Measurements from ENCODE around the gene SNX6. TPM values are rescaled to one million over a fixed set of nuclear protein-coding genes. Genes with fewer than 3 reads are reported as not detected.

Gene SNX6
- total RNA-seq, 1 donor from 2014 or later, result 125 TPM

DNA sequence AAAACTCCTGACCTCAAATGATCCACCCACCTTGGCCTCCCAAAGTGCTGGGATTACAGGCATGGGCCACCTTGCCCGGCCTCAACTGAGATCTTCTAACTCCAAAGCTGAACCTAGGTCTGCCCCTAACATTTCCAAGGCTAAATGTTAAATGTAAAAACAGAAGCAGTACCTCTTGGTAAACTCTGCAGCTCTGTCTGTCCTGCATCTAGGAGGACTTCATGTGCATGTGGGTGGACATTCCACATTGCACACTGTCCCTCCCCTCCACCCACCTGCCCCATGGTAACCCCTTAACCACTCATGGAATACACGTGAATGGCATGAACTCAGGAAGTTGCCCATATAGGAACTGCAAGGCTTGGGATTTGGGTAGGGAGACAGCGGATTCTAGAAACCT is 33.1 kb downstream of the SNX6 start:
- no peak overlapping the region for H3K4me3 ChIP-seq (ENCODE audit: low read depth, low read length)
- TF ChIP-seq, protein P1, sequence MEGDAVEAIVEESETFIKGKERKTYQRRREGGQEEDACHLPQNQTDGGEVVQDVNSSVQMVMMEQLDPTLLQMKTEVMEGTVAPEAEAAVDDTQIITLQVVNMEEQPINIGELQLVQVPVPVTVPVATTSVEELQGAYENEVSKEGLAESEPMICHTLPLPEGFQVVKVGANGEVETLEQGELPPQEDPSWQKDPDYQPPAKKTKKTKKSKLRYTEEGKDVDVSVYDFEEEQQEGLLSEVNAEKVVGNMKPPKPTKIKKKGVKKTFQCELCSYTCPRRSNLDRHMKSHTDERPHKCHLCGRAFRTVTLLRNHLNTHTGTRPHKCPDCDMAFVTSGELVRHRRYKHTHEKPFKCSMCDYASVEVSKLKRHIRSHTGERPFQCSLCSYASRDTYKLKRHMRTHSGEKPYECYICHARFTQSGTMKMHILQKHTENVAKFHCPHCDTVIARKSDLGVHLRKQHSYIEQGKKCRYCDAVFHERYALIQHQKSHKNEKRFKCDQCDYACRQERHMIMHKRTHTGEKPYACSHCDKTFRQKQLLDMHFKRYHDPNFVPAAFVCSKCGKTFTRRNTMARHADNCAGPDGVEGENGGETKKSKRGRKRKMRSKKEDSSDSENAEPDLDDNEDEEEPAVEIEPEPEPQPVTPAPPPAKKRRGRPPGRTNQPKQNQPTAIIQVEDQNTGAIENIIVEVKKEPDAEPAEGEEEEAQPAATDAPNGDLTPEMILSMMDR (conservative IDR thresholded peaks at IDR 0.05; ENCODE audit: low read depth, low read length), result no peak
- no peak for DNase-seq (ENCODE audit: low read depth)

DNA sequence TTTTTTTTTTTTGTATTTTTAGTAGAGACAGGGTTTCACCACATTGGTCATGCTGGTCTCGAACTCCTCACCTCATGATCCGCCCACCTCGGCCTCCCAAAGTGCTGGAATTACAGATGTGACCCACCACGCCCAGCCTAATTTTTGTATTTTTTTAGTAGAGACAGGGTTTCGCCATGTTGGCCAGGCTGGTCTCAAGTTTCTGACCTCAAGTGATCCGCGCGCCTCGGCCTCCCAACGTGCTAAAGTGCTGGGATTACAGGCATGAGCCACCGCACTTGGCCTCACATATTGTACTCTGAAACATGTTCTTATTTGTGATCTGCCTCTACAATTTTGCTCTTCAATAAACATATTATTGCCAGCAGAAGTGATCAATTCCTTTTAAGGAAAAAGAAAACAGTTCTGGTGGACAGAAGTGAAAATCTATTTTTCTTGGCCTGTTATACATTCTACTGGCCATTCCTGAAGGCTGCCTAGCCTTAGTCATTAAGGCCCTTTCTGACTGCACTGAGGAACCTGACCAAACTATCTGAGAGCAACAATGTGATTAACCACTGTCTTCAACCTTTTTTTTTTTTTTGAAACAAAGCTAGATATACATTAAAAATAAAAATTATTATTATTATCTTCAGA is 36.1 kb downstream of the SNX6 start:
- no peak overlapping the region for H3K4me3 ChIP-seq (ENCODE audit: low read depth, low read length)
- TF ChIP-seq, protein P1 (conservative IDR thresholded peaks at IDR 0.05; ENCODE audit: low read depth, low read length), result no peak
- DNase-seq (ENCODE audit: low read depth), result no peak

DNA sequence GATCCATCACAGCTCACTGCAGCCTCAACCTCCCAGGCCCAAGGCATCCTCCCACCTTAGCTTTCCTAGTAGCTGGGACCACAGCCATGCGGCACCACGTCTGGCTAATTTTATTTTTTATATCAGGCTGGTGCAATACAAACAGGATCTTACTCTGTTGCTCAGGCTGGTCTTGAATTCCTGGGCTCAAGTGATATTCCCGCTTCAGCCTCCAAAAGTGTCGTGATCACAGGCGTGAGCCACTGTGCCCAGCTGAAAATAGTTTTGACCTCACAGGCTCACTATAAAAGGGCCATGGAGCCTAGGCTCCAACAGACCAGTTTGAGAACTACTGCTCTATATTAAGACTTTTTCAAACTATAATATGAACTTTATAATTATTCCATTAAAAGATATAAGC is 37.3 kb downstream of the SNX6 start:
- DNase-seq (ENCODE audit: low read depth), result no peak
- H3K4me3 ChIP-seq (ENCODE audit: low read depth, low read length), result no peak overlapping the region
- TF ChIP-seq, protein P1 (conservative IDR thresholded peaks at IDR 0.05; ENCODE audit: low read depth, low read length), result no peak

DNA sequence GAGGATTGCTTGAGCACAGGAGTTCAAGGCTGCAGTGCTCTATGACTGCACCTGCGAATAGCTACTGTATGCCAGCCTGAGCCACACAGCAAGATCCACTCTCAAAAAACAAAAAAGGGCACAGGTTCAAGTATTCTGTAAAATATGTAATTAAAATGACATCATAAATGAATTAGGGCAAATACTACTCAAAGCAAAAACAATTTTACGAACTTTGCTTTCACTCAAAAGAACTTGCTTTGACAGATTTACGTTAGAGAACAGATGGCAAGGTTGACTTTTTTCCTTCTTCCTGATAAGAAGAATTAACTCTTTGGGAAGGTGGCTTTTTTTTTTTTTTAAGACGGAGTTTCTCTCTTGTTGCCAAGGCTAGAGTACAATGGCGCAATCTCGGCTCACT is 46.4 kb downstream of the SNX6 start:
- H3K4me3 ChIP-seq (ENCODE audit: low read depth, low read length), result no peak overlapping the region
- DNase-seq (ENCODE audit: low read depth), result no peak
- TF ChIP-seq, protein P1 (conservative IDR thresholded peaks at IDR 0.05; ENCODE audit: low read depth, low read length), result no peak

DNA sequence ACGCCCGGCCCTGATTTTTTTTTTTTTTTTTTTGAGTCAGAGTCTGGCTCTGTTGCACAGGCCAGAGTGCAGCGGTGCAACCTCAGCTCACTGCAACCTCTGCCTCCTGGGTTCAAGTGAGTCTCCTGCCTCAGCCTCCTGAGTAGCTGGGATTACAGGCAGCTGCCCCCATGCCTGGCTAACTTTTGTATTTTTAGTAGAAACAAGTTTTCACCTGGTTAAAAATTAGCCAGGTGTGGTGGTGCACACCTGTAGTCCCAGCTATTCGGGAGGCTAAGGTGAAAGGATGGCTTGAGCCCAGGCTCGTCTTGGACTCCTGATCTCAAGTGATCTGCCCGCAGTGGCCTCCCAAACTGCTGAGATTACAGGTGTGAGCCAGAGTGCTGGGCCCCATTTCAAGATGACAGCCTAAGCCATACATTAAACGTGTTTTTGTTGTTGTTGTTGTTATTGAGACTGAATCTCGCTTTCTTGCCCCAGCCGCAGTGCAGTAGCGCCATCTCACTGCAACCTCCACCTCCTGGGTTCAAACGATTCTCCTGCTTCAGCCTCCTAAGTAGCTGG is 47.7 kb downstream of the SNX6 start:
- TF ChIP-seq, protein P1 (conservative IDR thresholded peaks at IDR 0.05; ENCODE audit: low read depth, low read length), result no peak
- no peak for DNase-seq (ENCODE audit: low read depth)

DNA sequence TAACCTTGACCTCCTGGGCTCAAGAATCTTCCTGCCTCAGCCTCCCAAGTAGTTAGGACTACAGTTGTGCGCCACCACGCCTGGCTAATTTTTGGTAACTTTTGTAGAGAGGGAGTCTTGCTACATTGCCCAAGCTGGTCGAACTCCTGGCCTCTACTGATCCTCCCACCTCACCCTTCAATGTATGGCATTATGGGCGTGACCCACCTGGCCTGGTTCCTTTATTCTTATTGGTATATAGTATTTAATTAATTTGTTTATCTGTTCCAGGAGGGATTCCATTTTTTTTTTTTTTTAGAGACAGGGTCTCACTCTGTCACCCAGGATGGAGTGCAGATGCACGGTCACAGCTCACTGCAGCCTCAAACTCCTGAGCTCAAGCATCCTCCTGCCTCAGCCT is 49.6 kb downstream of the SNX6 start:
- TF ChIP-seq, protein P1 (conservative IDR thresholded peaks at IDR 0.05; ENCODE audit: low read depth, low read length), result no peak
- DNase-seq (ENCODE audit: low read depth), result no peak
- H3K4me3 ChIP-seq (ENCODE audit: low read depth, low read length), result no peak overlapping the region

More for the DNA sequence above, 47.7 kb downstream of the SNX6 start:
- no peak overlapping the region for H3K4me3 ChIP-seq (ENCODE audit: low read depth, low read length)

DNA sequence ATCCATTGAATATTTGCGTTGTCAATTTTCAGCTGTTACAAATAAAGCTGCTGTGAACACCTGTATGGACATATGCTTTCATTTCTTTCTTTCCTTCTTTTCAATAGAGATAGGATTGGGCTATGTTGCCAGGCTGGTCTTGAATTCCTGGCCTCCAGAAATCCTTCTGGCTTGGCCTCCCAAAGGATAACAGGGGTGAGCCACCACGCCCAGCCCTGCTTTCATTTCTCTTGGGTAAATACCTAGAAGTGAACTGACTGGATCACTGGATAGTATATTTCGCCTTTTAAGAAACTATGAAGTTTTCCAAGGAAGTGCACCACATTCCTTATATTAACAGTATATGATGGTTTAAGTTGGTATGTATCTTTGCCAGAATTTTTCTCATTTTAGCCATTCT is 58.2 kb downstream of the SNX6 start:
- TF ChIP-seq, protein P1 (conservative IDR thresholded peaks at IDR 0.05; ENCODE audit: low read depth, low read length), result no peak
- no peak for DNase-seq (ENCODE audit: low read depth)
- no peak overlapping the region for H3K4me3 ChIP-seq (ENCODE audit: low read depth, low read length)

Data from epithelial cell of proximal tubule (primary cell).